Measurements from ENCODE around the gene THBS4. TPM values are rescaled to one million over a fixed set of nuclear protein-coding genes. Genes with fewer than 3 reads are reported as not detected.
"Not testable (repeated sequence)": the region's sequence is repeated elsewhere in the genome, so short reads cannot be mapped to it uniquely, and the experiment has no call there.

The THBS4 gene
- total RNA-seq, 4 donors from 2014 or later: 25.6 to 119 (median 30.6) TPM

DNA sequence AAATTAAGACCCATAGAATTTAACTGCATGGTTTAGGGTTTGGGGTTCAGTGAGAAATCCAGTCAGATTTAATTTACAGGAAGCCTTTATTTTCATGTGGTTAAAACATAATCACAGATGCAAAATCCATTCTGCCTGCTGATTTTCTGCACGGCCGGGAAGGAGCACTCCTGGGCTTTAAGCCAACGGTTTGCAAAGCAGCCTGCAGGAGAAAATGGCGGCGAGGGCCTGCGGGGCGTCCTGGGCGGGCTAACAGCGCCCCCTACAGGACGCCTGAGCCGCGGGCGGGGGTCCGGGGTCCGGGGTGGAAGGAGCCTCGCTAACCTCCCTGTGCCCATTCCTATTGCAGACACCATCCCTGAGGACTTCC lies 47.6 kb downstream of the THBS4 start:
- intact Hi-C loops (cut with DNase I): loop anchor here (10.0 kb wide), 1 partner anchor 228 kb away; no protein-coding TSS in a partner anchor
- WGBS: 0% methylated on average over 3 of the region's 16 CpGs
- Histone ChIP-seq H3K4me1 (peaks cover 6 to 16% (median 13%) of the 10 kb centered on the region in 4 donors), H3K9me3 (no peaks in the 10 kb centered on the region), H3K4me3 (peak overlapping the region; percentile 22 to 51 (median 28)), H3K27me3 (no peaks in the 10 kb centered on the region), H3K27ac (replicated peaks in 1 of 4) (peak overlapping the region; percentile 52 to 68 (median 64)), H3K36me3 (peaks cover 0 to 16% (median 3%) of the 10 kb centered on the region in 4 donors)
- DNase-seq (ENCODE audit: extremely low spot score): no peak
- TF ChIP-seq, protein P1, sequence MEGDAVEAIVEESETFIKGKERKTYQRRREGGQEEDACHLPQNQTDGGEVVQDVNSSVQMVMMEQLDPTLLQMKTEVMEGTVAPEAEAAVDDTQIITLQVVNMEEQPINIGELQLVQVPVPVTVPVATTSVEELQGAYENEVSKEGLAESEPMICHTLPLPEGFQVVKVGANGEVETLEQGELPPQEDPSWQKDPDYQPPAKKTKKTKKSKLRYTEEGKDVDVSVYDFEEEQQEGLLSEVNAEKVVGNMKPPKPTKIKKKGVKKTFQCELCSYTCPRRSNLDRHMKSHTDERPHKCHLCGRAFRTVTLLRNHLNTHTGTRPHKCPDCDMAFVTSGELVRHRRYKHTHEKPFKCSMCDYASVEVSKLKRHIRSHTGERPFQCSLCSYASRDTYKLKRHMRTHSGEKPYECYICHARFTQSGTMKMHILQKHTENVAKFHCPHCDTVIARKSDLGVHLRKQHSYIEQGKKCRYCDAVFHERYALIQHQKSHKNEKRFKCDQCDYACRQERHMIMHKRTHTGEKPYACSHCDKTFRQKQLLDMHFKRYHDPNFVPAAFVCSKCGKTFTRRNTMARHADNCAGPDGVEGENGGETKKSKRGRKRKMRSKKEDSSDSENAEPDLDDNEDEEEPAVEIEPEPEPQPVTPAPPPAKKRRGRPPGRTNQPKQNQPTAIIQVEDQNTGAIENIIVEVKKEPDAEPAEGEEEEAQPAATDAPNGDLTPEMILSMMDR (IDR thresholded peaks at IDR 0.05): peak; percentile 61 to 84 (median 78)
- TF ChIP-seq POLR2A (IDR thresholded peaks at IDR 0.05; ENCODE audit: low read depth): no peak
- peak in 1 of 2 donors; percentile 27 for TF ChIP-seq POLR2AphosphoS5 (IDR thresholded peaks at IDR 0.05)
- TF ChIP-seq EP300 (IDR thresholded peaks at IDR 0.05): no peak

- no peak for DNase-seq (ENCODE audit: extremely low spot score)
- Histone ChIP-seq H3K4me3 (peak overlapping the region; percentile 22 to 51 (median 28)), H3K9me3 (no peaks in the 10 kb centered on the region), H3K36me3 (peaks cover 0 to 10% (median 3%) of the 10 kb centered on the region in 4 donors), H3K27me3 (no peaks in the 10 kb centered on the region), H3K4me1 (peaks cover 6 to 16% (median 13%) of the 10 kb centered on the region in 4 donors), H3K27ac (replicated peaks in 1 of 4) (peak overlapping the region; percentile 52 to 68 (median 64))
- intact Hi-C loops (cut with DNase I): loop anchor here (10.0 kb wide), 1 partner anchor 228 kb away; no protein-coding TSS in a partner anchor
- TF ChIP-seq POLR2AphosphoS5 (IDR thresholded peaks at IDR 0.05) (no peak), POLR2A (IDR thresholded peaks at IDR 0.05; ENCODE audit: low read depth) (no peak), EP300 (IDR thresholded peaks at IDR 0.05) (no peak)
- TF ChIP-seq, protein P1 (IDR thresholded peaks at IDR 0.05): peak; percentile 70 to 75 (median 70)
- WGBS: 43% methylated on average over 19 of the region's 19 CpGs
Measured at GRCh38 chr5:80083101-80083890, 48.1 kb downstream of the THBS4 start.

GRCh38 chr5:80090884-80091166 lies 55.7 kb downstream of the THBS4 start:
- intact Hi-C loops (cut with DNase I): loop anchor here (1.0 kb wide), 1 partner anchor 216 kb away; no protein-coding TSS in a partner anchor
- Histone ChIP-seq H3K27ac (replicated peaks in 1 of 4) (no peak overlapping the region), H3K9me3 (no peaks in the 10 kb centered on the region), H3K4me3 (no peak overlapping the region), H3K4me1 (peaks cover 0 to 8% (median 1%) of the 10 kb centered on the region in 4 donors), H3K27me3 (no peaks in the 10 kb centered on the region), H3K36me3 (no peaks in the 10 kb centered on the region)
- TF ChIP-seq POLR2A (IDR thresholded peaks at IDR 0.05; ENCODE audit: low read depth) (no peak), EP300 (IDR thresholded peaks at IDR 0.05) (no peak), POLR2AphosphoS5 (IDR thresholded peaks at IDR 0.05) (no peak)
- TF ChIP-seq, protein P1 (IDR thresholded peaks at IDR 0.05): no peak
- WGBS: 98% methylated on average over 5 of the region's 5 CpGs
- no peak for DNase-seq (ENCODE audit: extremely low spot score)

DNA sequence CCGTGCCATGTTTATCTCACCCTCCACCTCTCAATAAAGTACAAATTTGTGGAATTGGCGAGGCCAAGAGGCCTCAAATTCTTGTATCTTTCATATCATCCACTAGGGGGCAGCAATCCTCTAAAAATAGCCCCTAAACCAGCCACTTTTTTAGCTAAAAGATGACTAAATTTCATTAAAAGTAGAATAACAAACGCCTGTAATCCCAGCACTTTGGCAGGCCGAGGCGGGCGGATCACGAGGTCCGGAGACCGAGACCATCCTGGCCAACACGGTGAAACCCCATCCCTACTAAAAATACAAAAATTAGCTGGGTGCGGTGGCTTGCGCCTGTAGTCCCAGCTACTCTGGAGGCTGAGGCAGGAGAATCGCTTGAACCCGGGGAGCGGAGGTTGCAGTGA lies 56.6 kb downstream of the THBS4 start:
- peak overlapping the region in 1 of 4 donors; percentile 39 for H3K4me3 ChIP-seq
- H3K9me3 ChIP-seq; H3K27ac ChIP-seq (replicated peaks in 1 of 4); H3K4me1 ChIP-seq; H3K27me3 ChIP-seq; H3K36me3 ChIP-seq; DNase-seq (ENCODE audit: extremely low spot score): not testable (repeated sequence)
- intact Hi-C loops (cut with DNase I): loop anchor here (1.0 kb wide), 1 partner anchor 216 kb away; no protein-coding TSS in a partner anchor
- WGBS: 23% methylated on average over 15 of the region's 15 CpGs
- TF ChIP-seq, protein P1 (IDR thresholded peaks at IDR 0.05): peak; percentile 68 to 81 (median 77)
